Measurements from ENCODE around the gene GRAMD1B.

The GRAMD1B gene

GRCh38 chr11:123588117-123588863 is 158.2 kb downstream of the GRAMD1B start:
- DNase-seq (ENCODE audit: low read depth): no peak

GRCh38 chr11:123588864-123589262 is 158.8 kb downstream of the GRAMD1B start:
- DNase-seq (ENCODE audit: low read depth): no peak

GRCh38 chr11:123590296-123590912 is 160.3 kb downstream of the GRAMD1B start:
- DNase-seq (ENCODE audit: low read depth): no peak

- DNase-seq (ENCODE audit: low read depth): no peak
Observed at GRCh38 chr11:123593570-123593969, 163.5 kb downstream of the GRAMD1B start.

- no peak for DNase-seq (ENCODE audit: low read depth)
Observed at GRCh38 chr11:123594188-123594901, 164.3 kb downstream of the GRAMD1B start.

- DNase-seq (ENCODE audit: low read depth): no peak
Observed at GRCh38 chr11:123594921-123595320, 164.9 kb downstream of the GRAMD1B start.

GRCh38 chr11:123597859-123598258 is 167.8 kb downstream of the GRAMD1B start:
- no peak for DNase-seq (ENCODE audit: low read depth)

- no peak for DNase-seq (ENCODE audit: low read depth)
Observed at GRCh38 chr11:123601136-123601535, 171.1 kb downstream of the GRAMD1B start.

GRCh38 chr11:123601743-123602142 is 171.7 kb downstream of the GRAMD1B start:
- no peak for DNase-seq (ENCODE audit: low read depth)

- no peak for DNase-seq (ENCODE audit: low read depth)
Observed at GRCh38 chr11:123603666-123604065, 173.6 kb downstream of the GRAMD1B start.

GRCh38 chr11:123607781-123608180 is 177.7 kb downstream of the GRAMD1B start:
- no peak for DNase-seq (ENCODE audit: low read depth)

GRCh38 chr11:123608371-123608770 is 178.3 kb downstream of the GRAMD1B start:
- DNase-seq (ENCODE audit: low read depth): no peak

GRCh38 chr11:123608945-123609344 is 178.9 kb downstream of the GRAMD1B start:
- no peak for DNase-seq (ENCODE audit: low read depth)

- DNase-seq (ENCODE audit: low read depth): no peak
Observed at GRCh38 chr11:123611698-123612097, 181.6 kb downstream of the GRAMD1B start.

- peak; percentile 35 for DNase-seq (ENCODE audit: low read depth)
Observed at GRCh38 chr11:123616505-123617198, 186.6 kb downstream of the GRAMD1B start.

GRCh38 chr11:123622576-123622975 is 192.5 kb downstream of the GRAMD1B start:
- no peak for DNase-seq (ENCODE audit: low read depth)

GRCh38 chr11:123624974-123625373 is 194.9 kb downstream of the GRAMD1B start:
- no peak for DNase-seq (ENCODE audit: low read depth)

- no peak for DNase-seq (ENCODE audit: low read depth)
Observed at GRCh38 chr11:123628936-123629683, 199.0 kb downstream of the GRAMD1B start.

GRCh38 chr11:123630126-123630608 is 200.1 kb downstream of the GRAMD1B start:
- DNase-seq (ENCODE audit: low read depth): no peak

GRCh38 chr11:123640029-123640428 is 210.0 kb downstream of the GRAMD1B start:
- no peak for DNase-seq (ENCODE audit: low read depth)

- no peak for DNase-seq (ENCODE audit: low read depth)
Observed at GRCh38 chr11:123640677-123641494, 210.8 kb downstream of the GRAMD1B start.

All from non-pigmented ciliary epithelial cell (primary cell).